HG02678 (cell line): Measurements from ENCODE around the gene SLC4A5.
A peak's percentile ranks its signal among the peaks of the same experiment; 100 is the strongest.
"Not testable (repeated sequence)": the region's sequence is repeated elsewhere in the genome, so short reads cannot be mapped to it uniquely, and the experiment has no call there.

ENCODE experiments used
- ATAC-seq: cut with Tn5 transposase; IDR thresholded peaks from one replicate; pipeline ENCODE4 v1.9.1; 2021; ENCODE audit warnings: mild to moderate bottlenecking, moderate library complexity; ENCODE audit not compliant: unreplicated experiment

SLC4A5 gene

DNA sequence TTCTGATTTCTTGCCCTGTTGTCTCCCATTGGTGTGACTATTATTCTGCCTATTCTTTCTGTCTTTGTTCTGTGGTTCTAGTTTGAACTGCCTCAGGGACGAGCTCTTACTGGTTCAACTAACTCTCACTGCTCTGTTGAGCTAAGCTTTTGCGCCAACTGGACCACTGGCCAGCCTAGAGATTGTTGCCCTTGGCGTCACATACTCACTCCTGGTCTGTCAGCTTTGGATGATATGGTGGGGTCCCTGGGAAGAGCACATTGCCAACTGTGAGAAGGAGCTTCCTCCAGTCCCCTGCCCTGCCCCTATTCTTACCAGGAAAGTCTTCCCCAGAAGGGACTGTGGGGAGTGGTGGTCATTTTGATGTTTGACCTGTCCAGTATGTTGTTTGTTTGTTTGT is 138.8 kb downstream of the SLC4A5 start:
- no peak for ATAC-seq

DNA sequence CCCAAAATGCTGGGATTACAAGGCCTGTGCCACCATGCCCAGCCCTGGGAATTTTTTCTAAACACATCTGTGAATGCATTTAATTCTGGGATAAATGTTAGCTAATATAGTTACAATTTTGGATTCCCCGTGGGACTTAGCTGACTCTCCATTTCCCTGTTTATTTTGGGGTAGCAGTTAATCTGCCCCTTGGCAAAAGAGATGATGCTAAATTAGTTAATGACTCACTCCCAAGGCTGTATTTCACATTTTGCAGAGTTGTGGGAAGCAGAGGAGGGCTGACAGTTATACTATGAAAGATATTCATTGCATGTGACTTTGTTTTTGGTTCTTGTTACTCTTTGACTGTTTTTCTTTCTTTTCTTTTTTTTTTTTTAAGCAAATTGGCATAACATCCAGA is 141.6 kb downstream of the SLC4A5 start:
- no peak for ATAC-seq

DNA sequence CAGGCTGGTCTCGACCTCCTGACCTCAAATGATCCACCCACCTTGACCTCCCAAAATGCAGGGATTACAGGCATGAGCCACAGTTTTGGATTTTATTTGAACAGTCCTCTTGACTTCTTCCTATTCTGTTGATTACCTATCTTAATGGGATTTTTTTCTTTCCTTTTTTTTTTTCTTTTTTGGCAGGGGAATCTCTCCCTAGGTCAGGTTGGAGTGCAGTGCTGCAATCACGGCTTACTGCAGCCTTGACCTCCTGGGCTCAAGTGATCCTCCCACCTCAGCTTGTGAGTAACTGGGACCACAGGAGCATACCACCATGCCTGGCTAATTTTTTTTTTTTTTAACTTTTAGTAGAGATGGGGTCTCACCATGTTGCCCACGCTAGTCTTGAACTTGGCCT is 142.0 kb downstream of the SLC4A5 start:
- no peak for ATAC-seq

DNA sequence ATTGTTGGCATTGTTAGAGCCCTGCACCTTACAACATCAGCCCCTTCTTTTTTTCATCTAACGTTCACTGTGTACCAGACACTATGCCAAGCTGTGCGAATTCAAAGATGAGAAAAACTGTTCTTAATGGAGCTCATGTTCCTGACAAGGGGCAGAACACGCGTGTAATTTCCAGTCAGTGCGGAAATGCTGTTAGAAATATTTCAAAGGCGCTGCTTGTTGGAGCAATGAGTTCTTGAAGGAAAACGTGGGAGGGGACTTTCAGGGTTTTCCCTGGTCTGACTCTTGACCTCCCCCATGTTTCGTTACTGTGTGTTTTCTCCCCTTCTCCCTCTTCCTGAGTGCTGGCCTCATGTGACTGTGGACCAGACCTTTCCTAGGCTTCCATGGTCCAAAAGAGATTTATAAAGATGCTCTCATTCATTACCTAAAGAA is 143.3 kb downstream of the SLC4A5 start:
- ATAC-seq, result no peak

DNA sequence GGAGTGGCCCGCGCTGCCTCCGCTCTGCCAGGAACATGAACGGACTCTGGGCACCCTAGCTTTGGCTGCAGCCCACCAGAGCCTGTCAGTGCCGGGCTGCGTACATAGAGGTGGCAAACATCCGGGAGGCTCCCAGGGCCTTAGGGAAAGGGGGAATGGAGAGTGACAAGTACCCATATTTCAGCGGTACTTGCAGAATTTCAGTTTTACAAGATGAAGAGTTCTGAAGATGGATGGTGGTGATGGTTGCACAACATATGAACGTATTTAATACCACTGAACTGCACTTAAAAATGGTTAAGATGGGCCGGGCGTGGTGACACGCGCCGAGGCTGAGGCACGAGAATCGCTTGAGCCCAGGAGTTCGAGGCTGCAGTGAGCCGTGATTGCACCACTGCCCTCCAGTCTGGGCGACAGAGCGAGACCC is 143.9 kb downstream of the SLC4A5 start:
- ATAC-seq, result no peak

DNA sequence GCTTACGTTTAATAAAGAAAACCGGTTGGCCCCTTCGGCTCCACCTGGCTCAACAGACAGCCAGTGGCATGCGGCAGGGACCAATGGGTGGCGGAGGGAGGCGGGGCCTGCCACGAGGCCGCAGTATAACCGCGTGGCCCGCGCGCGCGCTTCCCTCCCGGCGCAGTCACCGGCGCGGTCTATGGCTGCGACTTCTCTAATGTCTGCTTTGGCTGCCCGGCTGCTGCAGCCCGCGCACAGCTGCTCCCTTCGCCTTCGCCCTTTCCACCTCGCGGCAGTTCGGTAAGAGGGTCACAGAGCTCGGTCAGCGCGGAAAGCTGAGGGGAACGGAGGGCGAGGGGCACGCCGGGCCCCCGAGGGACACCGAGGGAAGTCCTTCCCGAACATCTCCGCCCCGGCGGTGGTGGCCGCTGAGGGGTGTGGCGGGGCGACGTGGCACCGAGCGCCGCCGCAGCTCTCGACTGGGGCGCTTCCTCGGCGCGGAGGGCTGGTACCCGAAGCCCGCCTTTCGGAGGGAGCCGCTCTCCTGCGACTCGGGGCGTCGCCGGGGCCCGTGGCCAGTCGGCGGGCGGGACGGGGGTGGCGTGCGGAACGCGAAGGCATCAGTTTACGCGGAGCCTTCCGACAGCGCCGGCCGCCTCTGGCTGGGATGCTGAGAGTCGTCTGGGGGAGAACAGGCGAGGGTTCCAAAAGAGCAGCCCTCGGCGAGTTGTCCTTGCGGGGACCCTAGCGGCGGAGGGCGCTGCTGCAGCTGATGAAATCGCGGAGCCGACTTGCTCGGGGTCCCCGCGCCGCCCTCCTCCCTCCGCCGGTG is 144.5 kb downstream of the SLC4A5 start, which contains the start of gene MTHFD2:
Gene MTHFD2, plus strand, starts transcription at position 155 of the 814 bp plus-strand sequence. Its CDS starts 27 bp downstream, at position 182.
- peak; percentile 91 for ATAC-seq

DNA sequence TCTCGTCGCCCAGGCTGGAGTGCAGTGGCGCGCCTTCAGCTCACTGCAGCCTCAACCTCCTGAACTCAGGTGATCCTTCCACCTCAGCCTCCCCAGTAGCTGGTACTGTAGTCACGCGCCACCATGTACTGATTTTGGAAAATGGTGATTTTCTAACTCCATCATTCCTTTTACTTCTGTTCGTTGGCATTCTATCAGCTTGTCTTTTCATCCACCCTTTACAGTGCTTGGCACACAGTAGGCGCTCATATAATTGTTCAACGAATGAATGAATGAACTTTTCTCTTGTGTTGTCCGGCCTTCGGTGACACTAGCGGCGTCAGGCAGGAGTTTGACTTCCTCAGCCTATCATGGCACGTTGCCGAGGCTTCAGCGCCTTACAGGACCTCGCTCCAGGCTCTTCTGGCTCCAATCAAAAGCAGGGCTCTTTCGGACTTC is 145.2 kb downstream of the SLC4A5 start:
- no peak for ATAC-seq

DNA sequence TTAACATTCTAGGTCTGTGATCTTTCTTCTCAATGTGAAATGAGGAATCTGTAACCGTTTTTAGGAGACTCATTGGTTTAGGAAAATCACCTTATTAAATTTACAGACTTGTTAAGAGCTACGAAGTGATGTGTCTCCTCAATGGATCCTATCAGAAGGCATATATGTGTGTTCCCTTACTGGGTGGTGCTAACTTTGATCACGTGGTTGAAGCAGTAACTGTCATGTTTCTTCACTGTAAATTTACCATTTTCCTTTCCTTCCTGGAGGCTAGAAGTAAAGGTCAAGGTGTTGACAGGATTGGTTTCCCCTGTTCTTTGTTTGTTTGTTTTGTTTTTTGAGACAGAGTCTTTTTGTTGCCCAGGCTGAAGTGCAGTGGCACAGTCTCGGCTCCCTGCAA is 146.2 kb downstream of the SLC4A5 start:
- no peak for ATAC-seq

DNA sequence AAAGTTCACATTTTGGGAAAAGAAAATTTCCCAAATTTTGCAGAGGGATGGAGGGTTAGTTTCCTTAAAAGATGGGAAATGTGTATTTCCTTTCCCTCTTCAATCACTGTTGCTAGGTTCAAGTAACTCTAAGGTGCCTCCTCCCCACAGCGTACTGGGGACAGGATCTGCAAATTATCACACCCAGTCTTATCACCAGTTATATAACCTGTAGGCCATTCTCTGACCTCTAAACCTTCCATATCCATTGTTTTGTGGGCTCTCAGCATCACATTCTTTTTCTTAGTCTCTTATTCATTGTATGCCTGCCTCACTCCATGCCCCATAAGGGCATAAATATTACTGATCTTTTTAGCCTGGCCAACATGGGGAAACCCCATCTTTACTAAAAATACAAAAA is 148.4 kb downstream of the SLC4A5 start:
- no peak for ATAC-seq

DNA sequence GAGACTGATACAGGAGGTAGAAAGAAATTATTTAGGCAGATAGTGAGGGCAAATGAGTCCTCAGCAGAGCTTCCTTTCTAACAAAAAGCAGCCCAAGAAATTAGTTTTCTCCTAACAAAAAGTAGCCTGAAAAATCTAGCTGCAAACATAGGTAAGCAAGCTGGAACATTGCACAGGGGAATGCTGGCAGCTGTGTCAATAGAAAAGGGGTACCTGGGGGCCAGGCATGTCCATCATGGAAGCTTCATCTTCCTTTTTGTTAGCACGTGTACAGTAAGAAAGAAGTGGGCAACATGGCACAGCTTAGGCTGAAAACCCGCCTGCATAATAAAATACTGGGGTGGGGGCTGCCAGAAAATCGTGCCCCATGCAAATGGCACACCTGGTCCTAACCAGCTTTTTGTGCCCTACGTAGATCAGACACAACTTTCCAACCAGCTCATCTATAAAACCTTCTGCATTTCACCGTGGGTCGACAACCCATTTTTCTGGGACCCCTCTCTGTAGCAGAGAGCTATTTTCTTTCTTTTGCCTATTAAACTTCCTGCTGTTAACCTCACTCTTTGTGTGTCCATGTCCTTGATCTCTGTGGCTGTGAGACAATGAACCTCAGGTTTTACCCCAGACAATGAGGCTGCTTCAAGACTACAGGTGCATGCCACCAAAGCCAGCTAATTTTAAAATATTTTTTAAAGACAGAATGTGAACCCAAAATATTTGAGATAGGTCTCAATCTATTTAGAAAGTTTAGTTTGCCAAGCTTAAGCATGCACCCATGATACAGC is 151.4 kb downstream of the SLC4A5 start:
- no peak for ATAC-seq

DNA sequence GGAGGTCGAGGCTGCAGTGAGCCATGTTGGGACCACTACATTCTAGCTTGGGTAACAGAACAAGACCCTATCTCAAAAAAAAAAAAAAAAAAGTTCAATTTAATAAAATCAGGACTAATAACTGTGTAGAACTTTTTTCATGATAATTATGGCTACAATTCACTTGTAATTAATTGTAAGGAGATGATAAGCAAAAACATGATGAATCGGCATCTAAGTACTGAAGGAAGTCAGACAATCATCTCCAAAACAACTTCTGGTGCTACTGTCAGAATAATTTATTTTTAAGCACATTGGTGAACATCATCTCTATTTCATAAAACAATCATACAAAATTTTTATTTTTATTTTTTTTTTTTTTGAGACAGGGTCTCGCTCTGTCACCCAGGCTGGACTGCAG is 154.5 kb downstream of the SLC4A5 start:
- ATAC-seq, result no peak

DNA sequence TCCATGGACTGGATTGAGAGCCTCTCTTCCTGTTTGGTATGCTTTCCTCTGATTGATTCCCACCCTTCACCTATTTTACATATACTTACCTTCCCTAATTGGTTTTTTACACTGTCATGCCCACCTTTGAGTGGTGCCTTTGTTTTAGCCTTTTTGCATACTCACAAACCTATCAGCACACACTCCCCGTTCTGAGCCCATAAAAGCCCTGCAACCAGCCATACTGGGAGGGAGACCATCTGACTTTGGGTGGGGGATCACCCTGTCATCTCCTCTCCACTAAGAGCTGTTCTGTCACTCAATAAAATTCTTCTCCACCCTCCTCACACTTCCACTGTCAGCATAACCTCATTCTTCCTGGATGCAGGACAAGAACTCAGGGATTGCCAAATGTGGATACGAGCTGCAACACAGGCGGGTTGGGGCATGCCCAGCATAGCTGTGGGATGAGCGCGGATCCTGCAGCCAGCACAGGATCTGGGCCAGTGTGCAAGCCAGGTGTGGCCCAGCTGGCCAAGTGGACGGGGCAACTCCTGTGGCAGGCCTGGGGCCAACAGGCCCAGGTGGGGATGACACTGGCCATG is 155.1 kb downstream of the SLC4A5 start:
- no peak for ATAC-seq

DNA sequence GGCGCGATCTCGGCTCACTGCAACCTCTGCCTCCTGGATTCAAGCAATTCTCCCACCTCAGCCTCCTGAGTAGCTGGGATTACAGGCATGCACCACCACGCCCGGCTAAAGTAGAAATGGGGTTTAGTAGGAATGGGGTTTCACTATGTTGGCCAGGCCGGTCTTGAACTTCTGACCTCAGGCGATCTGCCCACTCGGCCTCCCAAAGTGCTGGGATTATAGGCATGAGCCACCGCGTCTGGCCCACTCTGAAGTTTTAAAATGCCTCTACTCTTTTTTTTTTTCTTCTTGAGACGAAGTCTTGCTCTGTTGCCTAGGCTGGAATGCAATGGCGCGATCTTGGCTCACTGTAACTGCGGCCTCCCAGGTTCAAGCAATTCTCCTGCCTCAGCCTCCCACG is 156.5 kb downstream of the SLC4A5 start:
- ATAC-seq, result not testable (repeated sequence)

DNA sequence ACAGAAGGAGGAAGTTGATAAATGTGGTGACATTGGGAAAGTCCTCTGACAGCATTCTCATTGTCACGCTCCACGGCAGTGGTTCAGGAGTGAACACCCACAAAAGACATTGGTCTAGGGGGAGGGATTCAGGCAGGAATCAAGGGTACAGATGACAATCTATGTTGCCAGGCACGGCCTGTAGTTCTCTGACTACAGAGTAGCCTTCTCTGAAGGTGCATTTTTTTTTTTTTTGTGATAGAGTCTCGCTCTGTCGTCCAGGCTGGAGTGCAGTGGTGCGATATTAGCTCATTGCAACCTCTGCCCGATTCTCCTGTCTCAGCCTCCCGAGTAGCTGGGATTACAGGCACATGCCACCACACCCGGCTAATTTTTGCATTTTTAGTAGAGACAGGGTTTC is 157.2 kb downstream of the SLC4A5 start:
- peak; percentile 64 for ATAC-seq

DNA sequence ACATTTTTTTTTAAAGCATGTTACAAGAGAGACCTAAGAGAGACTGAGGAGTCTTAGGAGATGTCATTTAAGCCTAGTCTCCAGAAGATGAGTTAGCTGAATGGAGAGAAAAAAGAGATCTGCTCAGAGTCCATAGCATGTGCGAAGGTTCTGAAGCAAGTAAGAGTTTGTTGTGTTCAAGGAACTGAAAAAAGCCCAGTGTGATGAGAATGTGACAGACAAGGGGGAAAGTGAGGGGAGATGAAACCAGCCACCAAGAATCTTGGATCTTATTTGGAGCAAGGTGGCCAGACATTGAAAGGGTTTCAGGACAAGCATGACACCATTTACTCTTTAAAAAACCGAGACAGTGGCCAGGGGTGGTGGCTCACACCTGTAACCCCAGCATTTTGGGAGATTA is 159.3 kb downstream of the SLC4A5 start:
- no peak for ATAC-seq

DNA sequence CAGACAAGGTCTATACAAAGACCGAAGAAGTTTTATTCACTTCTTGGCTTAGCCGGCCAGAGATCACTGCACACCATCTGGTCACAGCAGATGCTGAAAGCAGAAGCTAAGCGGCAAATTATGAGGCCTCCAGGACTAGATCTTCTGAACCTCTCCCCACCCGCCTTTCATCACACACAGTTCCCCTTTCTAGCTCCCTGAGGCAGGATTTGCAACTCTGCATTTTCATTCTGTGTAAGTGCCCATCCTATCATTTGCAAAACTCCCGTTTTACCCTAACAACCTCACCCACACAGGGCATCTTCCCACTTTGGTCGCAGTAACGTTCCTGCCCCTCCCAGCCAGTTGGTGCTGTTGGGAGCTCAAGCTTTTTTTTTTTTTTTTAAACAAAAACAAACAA is 161.5 kb downstream of the SLC4A5 start:
- ATAC-seq, result peak; percentile 30

DNA sequence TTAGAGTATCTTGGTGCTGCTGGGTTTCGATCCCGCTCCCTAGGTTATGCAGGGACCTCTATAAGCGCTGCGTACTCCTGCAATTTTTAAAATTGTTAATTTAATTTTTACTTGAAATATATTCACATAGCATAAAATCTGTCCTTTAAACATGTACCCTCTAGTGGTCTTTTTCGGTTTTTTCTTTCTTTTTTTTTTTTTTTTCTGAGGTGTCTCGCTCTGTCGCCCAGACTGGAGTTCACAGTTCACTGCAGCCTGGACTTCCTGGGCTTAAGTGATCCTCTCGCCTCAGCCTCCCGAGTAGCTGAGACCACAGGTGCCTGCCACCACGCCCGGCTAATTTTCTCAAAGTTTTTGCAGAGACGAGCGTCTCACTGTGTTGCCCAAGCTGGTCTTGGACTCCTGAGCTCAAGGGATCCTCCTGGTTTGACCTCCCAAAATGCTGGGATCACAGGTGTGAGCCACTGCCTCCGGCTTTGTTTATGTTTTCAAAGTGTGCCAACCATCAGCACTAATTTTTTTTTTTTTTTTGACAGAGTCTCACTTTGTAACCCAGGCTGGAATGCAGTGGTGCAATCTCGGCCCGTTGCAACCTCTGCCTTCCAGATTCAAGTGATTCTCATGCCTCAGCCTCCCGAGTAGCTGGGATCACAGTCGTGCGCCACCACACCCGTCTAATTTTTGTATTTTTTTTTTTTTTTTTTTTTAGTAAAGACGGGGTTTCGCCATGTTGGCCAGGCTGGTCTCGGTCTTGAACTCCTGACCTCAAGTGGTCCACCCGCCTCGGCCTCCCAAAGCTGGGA is 164.0 kb downstream of the SLC4A5 start:
- ATAC-seq, result peak; percentile 15

DNA sequence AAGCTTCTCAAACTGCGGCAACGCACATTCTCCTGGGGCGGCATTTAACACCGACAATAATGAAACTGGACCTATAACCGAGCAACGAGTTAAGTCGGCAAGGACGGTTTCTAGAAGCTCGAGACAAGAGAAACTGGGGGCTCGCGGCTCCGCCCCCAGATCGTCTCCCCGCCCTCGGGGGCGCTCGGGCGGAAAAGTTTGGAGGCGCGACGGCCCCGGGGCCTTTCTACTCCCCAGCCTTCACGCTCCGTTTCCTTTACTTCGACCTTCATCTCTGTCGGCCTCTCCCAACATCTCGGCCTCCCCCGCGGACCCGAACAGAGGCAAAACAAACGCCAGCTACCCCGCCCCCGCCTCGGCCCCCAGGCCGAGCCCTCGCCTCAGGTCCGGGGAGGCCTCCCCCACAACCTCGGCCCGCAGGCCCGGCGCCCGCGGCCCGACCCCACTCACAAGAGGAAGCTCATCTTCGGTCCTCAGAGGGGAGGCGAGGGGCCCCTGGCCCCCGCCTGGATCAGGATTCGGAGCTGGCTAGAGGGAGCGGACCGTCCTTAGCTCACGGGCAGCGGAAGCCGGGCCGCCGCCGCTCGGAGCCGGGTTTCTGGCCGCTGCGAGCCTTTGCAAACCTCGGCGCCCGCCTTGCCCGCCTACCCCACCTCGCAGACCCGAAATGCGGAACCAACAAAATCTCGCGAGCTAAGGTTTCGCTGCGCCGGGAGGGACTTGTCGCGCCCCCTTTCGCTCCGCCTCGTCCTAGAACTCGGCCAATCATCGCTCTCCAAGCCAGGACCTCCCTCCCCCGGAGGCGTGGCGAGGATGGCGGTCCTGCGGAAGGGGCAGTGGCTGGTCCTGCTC is 164.8 kb downstream of the SLC4A5 start, which contains the start of gene MOB1A:
Gene MOB1A, minus strand, starts transcription at position 669 of the 852 bp plus-strand sequence. Its CDS starts 205 bp downstream, at position 464.
- peak; percentile 79 for ATAC-seq

DNA sequence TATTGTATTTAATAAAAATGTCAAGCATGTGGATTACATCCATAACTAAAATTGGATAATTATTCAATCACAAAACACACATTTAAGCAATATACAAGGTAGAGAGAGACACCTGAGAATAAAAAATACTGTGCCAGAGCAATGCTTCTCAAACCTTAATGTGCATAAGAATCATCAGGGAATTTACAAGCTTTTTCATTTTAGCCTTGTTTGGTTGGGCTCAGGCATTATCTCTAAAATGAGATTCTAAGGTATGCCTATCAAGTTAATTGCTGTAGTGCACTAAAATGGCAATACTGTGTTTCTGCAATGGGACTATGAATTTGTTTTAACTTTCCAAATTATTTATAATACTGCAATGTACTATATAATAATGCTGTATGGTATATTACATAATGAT is 165.5 kb downstream of the SLC4A5 start:
- ATAC-seq, result no peak

DNA sequence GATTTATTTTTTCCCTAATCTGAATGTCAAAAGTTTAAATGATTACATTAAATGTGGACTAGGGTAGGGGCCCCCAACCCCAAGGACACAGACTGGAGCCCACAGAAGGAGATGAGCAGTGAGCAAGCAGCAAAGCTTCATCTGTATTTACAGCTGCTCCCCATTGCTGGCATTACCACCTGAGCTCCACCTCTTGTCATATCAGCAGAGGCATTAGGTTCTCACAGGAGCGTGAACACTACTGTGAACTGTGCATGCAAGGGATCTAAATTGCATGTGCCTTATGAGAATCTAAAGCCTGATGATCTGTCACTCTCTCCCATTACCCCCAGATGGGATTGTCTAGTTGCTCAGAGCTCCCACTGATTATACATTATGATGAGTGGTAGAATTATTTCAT is 168.3 kb downstream of the SLC4A5 start:
- ATAC-seq, result no peak
